ENCODE results near the gene EVI2A. TPM values are rescaled to one million over a fixed set of nuclear protein-coding genes. Genes with fewer than 3 reads are reported as not detected.
A peak's percentile ranks its signal among the peaks of the same experiment; 100 is the strongest.

Gene EVI2A
- total and polyA plus RNA-seq, 7 donors: 0.34 to 1.7 (median 0.80) TPM

DNA sequence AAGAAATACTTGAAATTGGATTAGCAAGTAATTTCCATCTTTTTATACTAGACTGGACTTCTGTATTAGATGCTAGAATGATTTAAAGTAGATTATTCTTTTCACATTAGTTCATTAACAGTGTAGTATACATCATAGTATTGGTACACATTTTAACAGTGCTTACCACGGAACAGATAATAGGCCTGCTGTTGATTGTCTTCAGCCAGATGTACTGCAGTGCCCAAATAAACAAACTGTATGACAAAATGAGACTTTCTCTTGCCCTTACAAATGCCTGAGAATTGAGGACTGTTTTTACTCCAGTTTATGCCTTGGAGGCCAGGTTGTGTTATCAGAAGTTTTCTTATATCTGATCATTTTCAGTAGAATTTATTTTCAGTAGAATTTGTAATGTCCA, 631 bp downstream of the EVI2A start:
- Histone ChIP-seq H3K4me1 (no peaks in the 10 kb centered on the region), H3K9me3 (no peaks in the 10 kb centered on the region), H3K27me3 (ENCODE audit: insufficient read depth in 3 of 3, low read length in 2 of 3) (no peaks in the 10 kb centered on the region), H3K4me3 (peak overlapping the region; percentile 24), H3K27ac (no peak overlapping the region), H3K36me3 (ENCODE audit: insufficient read depth in 1 of 2, low read depth in 1 of 2) (peaks cover 0 to 2% of the 10 kb centered on the region in 2 donors)
- ATAC-seq (no peak), DNase-seq (no peak)
- intact Hi-C loops (cut with DNase I): no loop called here
- TF ChIP-seq, protein P1, sequence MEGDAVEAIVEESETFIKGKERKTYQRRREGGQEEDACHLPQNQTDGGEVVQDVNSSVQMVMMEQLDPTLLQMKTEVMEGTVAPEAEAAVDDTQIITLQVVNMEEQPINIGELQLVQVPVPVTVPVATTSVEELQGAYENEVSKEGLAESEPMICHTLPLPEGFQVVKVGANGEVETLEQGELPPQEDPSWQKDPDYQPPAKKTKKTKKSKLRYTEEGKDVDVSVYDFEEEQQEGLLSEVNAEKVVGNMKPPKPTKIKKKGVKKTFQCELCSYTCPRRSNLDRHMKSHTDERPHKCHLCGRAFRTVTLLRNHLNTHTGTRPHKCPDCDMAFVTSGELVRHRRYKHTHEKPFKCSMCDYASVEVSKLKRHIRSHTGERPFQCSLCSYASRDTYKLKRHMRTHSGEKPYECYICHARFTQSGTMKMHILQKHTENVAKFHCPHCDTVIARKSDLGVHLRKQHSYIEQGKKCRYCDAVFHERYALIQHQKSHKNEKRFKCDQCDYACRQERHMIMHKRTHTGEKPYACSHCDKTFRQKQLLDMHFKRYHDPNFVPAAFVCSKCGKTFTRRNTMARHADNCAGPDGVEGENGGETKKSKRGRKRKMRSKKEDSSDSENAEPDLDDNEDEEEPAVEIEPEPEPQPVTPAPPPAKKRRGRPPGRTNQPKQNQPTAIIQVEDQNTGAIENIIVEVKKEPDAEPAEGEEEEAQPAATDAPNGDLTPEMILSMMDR (IDR thresholded peaks at IDR 0.05): no peak
- WGBS, 3 donors: 72 to 81% (median 80%) methylated on average over 1 of the region's 1 CpG

DNA sequence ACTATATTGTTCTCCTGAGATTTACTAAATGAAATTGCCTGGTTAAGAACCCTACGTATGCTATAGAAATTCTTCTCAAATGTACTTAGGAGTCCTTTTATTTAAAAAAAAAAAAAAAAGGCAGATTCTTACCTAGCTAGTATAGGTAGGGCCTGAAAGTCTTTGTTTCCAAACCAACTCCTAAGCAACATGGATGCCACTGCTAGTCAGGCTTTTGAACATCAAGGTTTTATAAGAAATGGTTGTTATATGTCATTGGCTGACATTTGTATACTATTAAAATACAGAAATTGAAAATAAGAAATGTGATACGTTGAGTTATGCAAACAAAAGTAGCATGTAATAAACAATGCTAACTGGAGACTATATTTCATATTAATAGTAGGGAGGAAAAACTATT, 1.2 kb downstream of the EVI2A start:
- WGBS, 3 donors: 90 to 96% (median 90%) methylated on average over 2 of the region's 2 CpGs
- DNase-seq (no peak), ATAC-seq (no peak)
- Histone ChIP-seq H3K4me1 (no peaks in the 10 kb centered on the region), H3K27ac (no peak overlapping the region), H3K27me3 (ENCODE audit: insufficient read depth in 3 of 3, low read length in 2 of 3) (no peaks in the 10 kb centered on the region), H3K9me3 (no peaks in the 10 kb centered on the region), H3K36me3 (ENCODE audit: insufficient read depth in 1 of 2, low read depth in 1 of 2) (no peaks in the 10 kb centered on the region), H3K4me3 (peak overlapping the region; percentile 24)
- TF ChIP-seq, protein P1 (IDR thresholded peaks at IDR 0.05): no peak
- intact Hi-C loops (cut with DNase I): no loop called here

DNA sequence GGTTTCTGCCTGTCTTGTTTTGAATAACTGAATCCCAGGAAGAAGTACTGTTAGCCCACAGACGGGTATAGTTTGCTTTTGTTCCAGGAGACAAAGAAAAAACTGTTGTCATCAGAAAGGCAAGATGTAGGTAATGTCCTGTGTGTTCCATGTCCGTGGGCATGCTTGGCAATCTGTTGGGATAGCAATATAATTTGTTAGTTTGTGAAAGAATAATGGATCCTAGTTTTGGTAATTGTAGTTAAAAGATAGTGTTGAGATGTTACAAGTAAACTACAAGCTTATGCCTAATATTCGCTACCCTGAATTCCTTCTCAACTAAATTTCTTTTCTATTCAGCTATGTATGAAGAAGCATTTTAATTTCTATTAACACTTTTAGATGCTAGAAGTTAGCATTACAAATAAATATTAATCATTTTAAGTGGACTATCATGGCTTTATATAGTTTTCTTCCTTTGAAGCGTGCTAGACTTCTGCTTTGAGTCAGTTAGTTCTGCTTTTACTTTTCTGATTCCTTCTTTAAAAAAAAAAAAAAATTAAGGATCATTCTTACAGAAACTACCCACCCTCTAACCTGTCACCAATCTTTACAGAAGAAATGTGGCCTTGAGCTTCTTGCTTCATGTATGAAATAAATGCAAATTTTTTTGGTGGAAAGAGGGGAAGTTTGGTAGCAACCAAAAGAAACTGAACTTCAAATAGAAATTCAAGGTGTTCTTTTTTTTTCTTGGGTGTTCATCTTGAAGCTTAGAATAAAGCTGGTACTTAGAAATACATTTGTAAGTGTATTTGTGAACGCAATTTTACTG, 2.4 kb downstream of the EVI2A start:
- Histone ChIP-seq H3K36me3 (ENCODE audit: insufficient read depth in 1 of 2, low read depth in 1 of 2) (no peaks in the 10 kb centered on the region), H3K4me1 (no peaks in the 10 kb centered on the region), H3K4me3 (peak overlapping the region; percentile 5), H3K27ac (no peak overlapping the region), H3K9me3 (no peaks in the 10 kb centered on the region), H3K27me3 (ENCODE audit: insufficient read depth in 3 of 3, low read length in 2 of 3) (no peaks in the 10 kb centered on the region)
- DNase-seq: no peak
- WGBS, 3 donors: 81 to 87% (median 81%) methylated on average over 5 of the region's 5 CpGs
- TF ChIP-seq, protein P1 (IDR thresholded peaks at IDR 0.05): no peak
- intact Hi-C loops (cut with DNase I): no loop called here
- ATAC-seq: no peak

DNA sequence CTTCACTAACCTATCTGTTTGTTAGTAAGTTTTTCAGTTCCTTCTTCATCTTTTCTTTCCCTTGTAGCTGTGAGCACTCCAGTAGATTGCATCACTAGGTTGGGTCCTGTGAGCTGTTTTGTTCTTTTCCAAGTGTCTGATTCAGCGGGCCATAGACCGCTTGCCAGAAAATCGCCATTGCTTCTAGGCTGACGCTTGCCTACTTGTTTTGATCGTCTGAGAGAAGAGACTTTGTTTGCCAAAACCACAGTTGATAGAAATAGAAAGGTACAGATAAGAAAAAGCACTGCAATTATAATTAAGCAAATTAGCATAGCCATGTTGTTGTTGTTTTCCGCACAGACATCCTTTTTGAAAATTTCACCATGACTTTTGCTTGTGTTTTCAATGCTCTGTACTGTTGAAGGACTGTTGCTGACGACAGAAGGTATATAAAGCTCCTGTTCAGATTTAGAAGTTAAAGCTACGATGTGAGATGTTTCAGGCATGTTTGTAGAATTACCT, 3.1 kb downstream of the EVI2A start:
- ATAC-seq (peak; percentile 42 to 91 (median 87)), DNase-seq (peak; percentile 46 to 71)
- 63 to 86% (median 68%) methylated on average over 8 of the region's 8 CpGs for WGBS, 3 donors
- H3K36me3 ChIP-seq (ENCODE audit: insufficient read depth in 1 of 2, low read depth in 1 of 2): no peaks in the 10 kb centered on the region
- TF ChIP-seq, protein P1 (IDR thresholded peaks at IDR 0.05): no peak
- intact Hi-C loops (cut with DNase I): no loop called here
- H3K27me3 ChIP-seq (ENCODE audit: insufficient read depth in 3 of 3, low read length in 2 of 3): no peaks in the 10 kb centered on the region
- H3K4me3 ChIP-seq: peak overlapping the region; percentile 5
- H3K9me3 ChIP-seq: no peaks in the 10 kb centered on the region
- no peak overlapping the region for H3K27ac ChIP-seq
- H3K4me1 ChIP-seq: no peaks in the 10 kb centered on the region

Measured in psoas muscle (tissue), 8 donors.